Right lobe of liver (tissue), 6 donors: ENCODE measurements around the gene RAB28. TPM values are rescaled to one million over a fixed set of nuclear protein-coding genes. Genes with fewer than 3 reads are reported as not detected.

Experiments used
- ATAC-seq, 4 donors: fragments of 200-7000 bp; cut with Tn5 transposase; one replicate each; pipeline ENCODE4 v1.9.1; 2020; ENCODE audit warnings: mild to moderate bottlenecking in 4 of 4, moderate library complexity in 4 of 4
- DNase-seq, 3 donors: peaks; one replicate each; pipeline ENCODE4 v3.0.0-alpha.2; 2020
- H3K27ac ChIP-seq, 3 donors: fragments of 200-600 bp; one replicate each; pipeline ENCODE4 v1.8.0; 2022
- H3K27me3 ChIP-seq, 2 donors: fragments of 200-600 bp; one replicate each; pipeline ENCODE4 v1.8.0; 2022
- H3K36me3 ChIP-seq, 4 donors: fragments of 200-600 bp; sonication (generic) in 1 of 4; one replicate each; pipeline versions ENCODE4 v1.5.1 to v1.8.0; 2017 to 2022; ENCODE audit warnings: control low read depth in 1 of 4
- H3K4me1 ChIP-seq, 4 donors: fragments of 200-600 bp; sonication (generic) in 1 of 4; one replicate each; pipeline versions ENCODE4 v1.5.1 to v1.8.0; 2017 to 2022; ENCODE audit warnings: control low read depth in 1 of 4
- H3K4me3 ChIP-seq, 3 donors: fragments of 200-600 bp; one replicate each; pipeline ENCODE4 v1.8.0; 2022
- H3K9me3 ChIP-seq, 4 donors: fragments of 200-600 bp; sonication (generic) in 1 of 4; one replicate each; pipeline versions ENCODE4 v1.5.1 to v1.8.0; 2017 to 2022; ENCODE audit warnings: control low read depth in 1 of 4
- CTCF ChIP-seq, 4 donors: fragments of 200-600 bp in 3 of 4; fragments of 450-650 bp in 1 of 4; IDR thresholded peaks; one replicate each; pipeline versions ENCODE4 v1.5.1 to v1.8.0; 2016 to 2022; ENCODE audit warnings: antibody characterized with exemption in 4 of 4, mild to moderate bottlenecking in 2 of 4
- POLR2A ChIP-seq: fragments of 450-650 bp; IDR thresholded peaks from one replicate; pipeline ENCODE4 v1.6.1; 2017; ENCODE audit warnings: antibody characterized with exemption, mild to moderate bottlenecking
- WGBS: methylation state at CpG from one replicate; pipeline ENCODE4 v1.1.6; 2018; ENCODE audit warnings: low coverage, low lambda C conversion rate; ENCODE audit not compliant: insufficient coverage; ENCODE audit errors: missing lambda C conversion rate; 5-methylcytosine and 5-hydroxymethylcytosine counted together
- intact Hi-C, 2 donors: fragments of 100-400 bp; cut with DNase I; formaldehyde crosslinking; loops; one replicate each; pipeline versions ENCODE4 v1.11.2 to v1.14.1; 2022
- total RNA-seq, 6 experiments: library from RNA; depleted of rRNA in 2 of 6; stranded (reverse); fragments of >200 nt in 2 of 6; fragmentation: NEBNext Ultra II Directional in 3 of 6; extraction: Animal tissue kit (Norgen Biotek cat#: 25700) in 3 of 6; gene quantifications; one replicate each; pipeline versions ENCODE4 v1.1.0 to v1.2.4, GENCODE V29; 2016 to 2023
- donor health status: DM: no; HTN: yes; CAD: no.
- donor health status: DM: no; HTN: no; CAD: no.
- donor health status: DM: no; HTN: no; CAD: no.
- donor health status: DM: no; HTN: yes; CAD: no.
- donor health status: DM: no; HTN: yes; CAD: no.

The RAB28 gene
- total RNA-seq, 6 experiments from 2014 or later, result 3.8 to 5.8 (median 5.1) TPM

GRCh38 chr4:13454786-13455185, 29.4 kb downstream of the RAB28 start:
- Histone ChIP-seq H3K36me3 (no peaks in the 10 kb centered on the region), H3K4me1 (no peaks in the 10 kb centered on the region), H3K9me3 (no peaks in the 10 kb centered on the region), H3K27me3 (no peaks in the 10 kb centered on the region), H3K4me3 (no peak overlapping the region), H3K27ac (no peak overlapping the region)
- 100% methylated on average over 1 of the region's 1 CpG for WGBS
- ATAC-seq (no peak), DNase-seq (no peak)
- TF ChIP-seq POLR2A (no peak), CTCF (IDR thresholded peaks at IDR 0.05) (no peak)
- intact Hi-C loops, result no loop called here

GRCh38 chr4:13452927-13453579, 31.1 kb downstream of the RAB28 start:
- no peak for ATAC-seq
- no peaks in the 10 kb centered on the region for H3K36me3 ChIP-seq
- DNase-seq, result no peak
- no peaks in the 10 kb centered on the region for H3K4me1 ChIP-seq
- no peak overlapping the region for H3K27ac ChIP-seq
- no peaks in the 10 kb centered on the region for H3K27me3 ChIP-seq
- intact Hi-C loops, result no loop called here
- TF ChIP-seq CTCF (IDR thresholded peaks at IDR 0.05) (no peak), POLR2A (no peak)
- no peaks in the 10 kb centered on the region for H3K9me3 ChIP-seq
- WGBS, result 92% methylated on average over 1 of the region's 1 CpG
- no peak overlapping the region for H3K4me3 ChIP-seq

DNA sequence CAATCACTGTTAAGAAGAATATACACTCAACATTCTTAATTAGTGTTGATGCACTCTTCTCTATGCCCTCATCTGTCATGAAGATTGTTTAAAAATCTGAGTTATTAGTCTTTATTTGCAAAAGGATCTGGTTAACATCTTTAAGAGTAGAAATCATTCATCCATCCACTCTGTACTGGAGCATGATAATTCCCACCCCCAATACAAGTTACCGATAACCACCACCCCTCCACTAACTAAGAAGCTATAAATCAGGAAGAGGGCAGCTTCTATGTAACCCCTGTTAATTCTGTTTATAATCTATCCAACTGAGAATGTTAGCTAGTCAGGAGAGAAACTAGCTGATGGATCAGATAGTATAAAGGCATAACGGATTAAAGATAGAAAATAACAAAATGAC, 34.5 kb downstream of the RAB28 start:
- no peaks in the 10 kb centered on the region for H3K36me3 ChIP-seq
- no peak overlapping the region for H3K4me3 ChIP-seq
- no peak for TF ChIP-seq CTCF (IDR thresholded peaks at IDR 0.05)
- TF ChIP-seq POLR2A, result no peak
- ATAC-seq (no peak), DNase-seq (no peak)
- intact Hi-C loops, result no loop called here
- H3K27me3 ChIP-seq, result no peaks in the 10 kb centered on the region
- H3K4me1 ChIP-seq, result no peaks in the 10 kb centered on the region
- no peak overlapping the region for H3K27ac ChIP-seq
- H3K9me3 ChIP-seq, result no peaks in the 10 kb centered on the region
- WGBS, result 89% methylated on average over 2 of the region's 2 CpGs

DNA sequence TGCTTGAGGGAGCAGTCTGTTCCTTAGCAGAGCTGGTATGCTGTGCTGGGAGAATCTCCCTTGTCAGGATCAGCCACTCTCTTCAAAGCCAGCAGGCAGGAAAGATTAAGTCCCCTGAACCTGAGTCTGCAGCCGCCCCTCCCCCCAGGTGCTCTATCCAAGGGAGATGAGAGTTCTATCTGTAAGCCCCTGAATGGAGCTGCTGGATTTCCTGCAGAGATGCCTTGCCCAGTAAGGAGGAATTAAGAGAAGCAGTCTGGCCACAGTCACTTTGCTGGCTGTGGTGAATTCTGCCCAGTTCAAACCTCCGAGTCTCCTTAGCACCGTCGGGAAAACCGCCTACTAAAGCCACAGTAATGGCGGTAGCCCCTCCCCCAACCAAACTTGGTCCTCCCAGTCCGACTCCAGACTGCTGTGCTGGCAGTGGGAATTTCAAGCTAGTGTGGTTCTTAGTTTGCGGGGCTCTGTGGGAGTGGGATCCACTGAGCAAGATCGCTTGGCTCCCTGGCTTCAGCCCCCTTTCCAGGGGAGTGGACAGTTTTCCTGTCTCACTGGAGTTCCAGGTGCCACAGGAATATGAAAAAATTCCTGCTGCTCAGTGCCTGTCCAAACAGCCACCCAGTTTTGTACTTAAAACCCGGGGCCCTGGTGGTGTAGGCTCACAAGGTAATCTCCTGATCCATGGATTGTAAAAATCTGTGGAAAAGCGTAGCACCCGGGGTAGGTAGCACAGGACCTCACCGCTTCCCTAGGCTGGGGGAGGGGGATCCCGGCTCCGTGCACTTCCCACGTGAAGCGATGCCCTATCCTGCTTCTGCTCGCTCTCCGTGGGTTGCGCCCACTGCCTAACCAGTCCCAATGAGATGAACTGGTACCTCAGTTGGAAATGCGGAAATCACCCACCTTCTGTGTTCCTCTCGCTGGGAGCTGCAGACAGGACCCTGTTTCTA, 38.0 kb downstream of the RAB28 start:
- no peak for TF ChIP-seq CTCF (IDR thresholded peaks at IDR 0.05)
- no peak overlapping the region for H3K27ac ChIP-seq
- no peaks in the 10 kb centered on the region for H3K9me3 ChIP-seq
- DNase-seq (no peak), ATAC-seq (no peak)
- no peak overlapping the region for H3K4me3 ChIP-seq
- WGBS, result 98% methylated on average over 9 of the region's 22 CpGs
- intact Hi-C loops, result no loop called here
- no peaks in the 10 kb centered on the region for H3K27me3 ChIP-seq
- H3K4me1 ChIP-seq, result no peaks in the 10 kb centered on the region
- no peaks in the 10 kb centered on the region for H3K36me3 ChIP-seq
